Measurements from ENCODE around the gene PGLYRP4. TPM values are rescaled to one million over a fixed set of nuclear protein-coding genes. Genes with fewer than 3 reads are reported as not detected.
A peak's percentile ranks its signal among the peaks of the same experiment; 100 is the strongest.

PGLYRP4 gene, protein sequence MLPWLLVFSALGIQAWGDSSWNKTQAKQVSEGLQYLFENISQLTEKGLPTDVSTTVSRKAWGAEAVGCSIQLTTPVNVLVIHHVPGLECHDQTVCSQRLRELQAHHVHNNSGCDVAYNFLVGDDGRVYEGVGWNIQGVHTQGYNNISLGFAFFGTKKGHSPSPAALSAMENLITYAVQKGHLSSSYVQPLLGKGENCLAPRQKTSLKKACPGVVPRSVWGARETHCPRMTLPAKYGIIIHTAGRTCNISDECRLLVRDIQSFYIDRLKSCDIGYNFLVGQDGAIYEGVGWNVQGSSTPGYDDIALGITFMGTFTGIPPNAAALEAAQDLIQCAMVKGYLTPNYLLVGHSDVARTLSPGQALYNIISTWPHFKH
- 0.31 TPM for polyA plus RNA-seq
- long read RNA-seq, donor 1 = 0 reads
- long read RNA-seq, donor 2, partial matches to known transcripts = 124 of 231 reads
- long read RNA-seq, donor 2, other reads (novel, unspliced or antisense) = 107 of 231 reads
- long read RNA-seq, donor 3 = 0 reads
- long read RNA-seq, donor 4 = 0 reads
- long read RNA-seq, donor 5 = 0 reads
- long read RNA-seq, donor 6 = 0 reads
- long read RNA-seq, donor 7 = 0 reads
- long read RNA-seq, donor 8 = 0 reads
- long read RNA-seq, donor 9 = 0 reads
- long read RNA-seq, donor 10 = 0 reads
- long read RNA-seq, donor 11 = 0 reads

DNA sequence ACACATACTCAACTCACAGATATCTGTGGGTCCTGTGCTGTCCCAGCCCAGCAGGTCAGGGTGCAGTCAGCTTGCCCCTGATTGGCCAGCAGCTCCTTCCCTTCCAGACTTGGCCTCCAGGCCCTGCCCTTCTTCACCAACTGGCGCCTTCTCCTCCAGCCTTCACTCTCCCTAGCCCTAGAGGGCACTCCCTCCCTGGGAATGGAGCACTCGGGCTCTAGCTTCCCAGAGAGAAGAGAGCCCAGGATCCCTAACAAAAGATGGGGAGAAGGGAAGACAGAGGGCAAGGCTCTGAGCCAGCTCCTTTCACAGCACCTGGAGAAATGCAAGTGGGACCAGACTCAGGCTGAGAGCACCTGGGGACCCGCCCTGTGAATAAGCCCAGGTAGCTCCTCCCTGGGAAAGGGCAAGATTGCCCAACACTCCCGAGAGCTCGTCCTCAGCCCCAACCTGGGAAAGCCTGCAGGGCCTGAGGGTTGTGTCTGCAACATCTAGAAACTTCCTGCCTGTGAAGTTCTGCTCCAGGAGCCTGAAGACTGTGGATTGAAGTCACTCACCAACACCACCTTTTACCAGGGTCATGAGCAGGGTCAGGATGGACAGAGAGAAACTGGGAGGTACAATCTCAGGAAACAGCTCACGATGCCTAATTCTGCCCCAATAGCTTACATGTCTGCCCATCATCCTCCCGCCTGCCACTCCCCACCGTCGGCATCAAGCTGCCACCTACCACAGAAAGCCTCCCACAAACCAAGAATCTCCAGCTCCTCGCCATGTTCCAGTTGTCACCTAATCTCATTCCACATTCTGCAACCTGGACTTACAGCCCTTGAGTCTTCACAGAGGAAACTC lies at the start of gene PGLYRP4:
PGLYRP4 (minus strand) TSS at position 331 of the 852 bp plus-strand sequence. CDS start 909 bp downstream, outside the sequence.
- WGBS (ENCODE audit: insufficient coverage, low lambda C conversion rate) = no CpG with 5 or more reads among the region's 10 CpGs
- DNase-seq = peak; percentile 29 to 51
- Histone ChIP-seq H3K27me3 (ENCODE audit: control insufficient read depth, insufficient read depth, low read length) (peaks cover 5% of the 10 kb centered on the region), H3K27ac (ENCODE audit: low read length) (peak within 1 kb of the TSS; percentile 39), H3K4me3 (ENCODE audit: low read length) (no peak within 1 kb of the TSS), H3K4me1 (ENCODE audit: control insufficient read depth, insufficient read depth, low read length) (peaks cover 25% of the 10 kb centered on the region), H3K36me3 (ENCODE audit: control insufficient read depth, insufficient read depth, low read length) (no peaks in the 10 kb centered on the region), H3K9me3 (ENCODE audit: control insufficient read depth, low read depth, low read length) (no peaks in the 10 kb centered on the region)

- no peak overlapping the region for H3K27ac ChIP-seq (ENCODE audit: low read length)
- no peaks in the 10 kb centered on the region for H3K4me1 ChIP-seq (ENCODE audit: control insufficient read depth, insufficient read depth, low read length)
- no CpG with 5 or more reads among the region's 6 CpGs for WGBS (ENCODE audit: insufficient coverage, low lambda C conversion rate)
- no peak overlapping the region for H3K4me3 ChIP-seq (ENCODE audit: low read length)
- no peaks in the 10 kb centered on the region for H3K27me3 ChIP-seq (ENCODE audit: control insufficient read depth, insufficient read depth, low read length)
- H3K36me3 ChIP-seq (ENCODE audit: control insufficient read depth, insufficient read depth, low read length) = no peaks in the 10 kb centered on the region
- DNase-seq = no peak
- no peaks in the 10 kb centered on the region for H3K9me3 ChIP-seq (ENCODE audit: control insufficient read depth, low read depth, low read length)
These were observed 49.4 kb upstream of the PGLYRP4 start for GRCh38 chr1:153397924-153398651.

- Histone ChIP-seq H3K9me3 (ENCODE audit: control insufficient read depth, low read depth, low read length) (no peaks in the 10 kb centered on the region), H3K36me3 (ENCODE audit: control insufficient read depth, insufficient read depth, low read length) (no peaks in the 10 kb centered on the region), H3K27me3 (ENCODE audit: control insufficient read depth, insufficient read depth, low read length) (no peaks in the 10 kb centered on the region), H3K4me1 (ENCODE audit: control insufficient read depth, insufficient read depth, low read length) (no peaks in the 10 kb centered on the region), H3K27ac (ENCODE audit: low read length) (no peak overlapping the region), H3K4me3 (ENCODE audit: low read length) (no peak overlapping the region)
- WGBS (ENCODE audit: insufficient coverage, low lambda C conversion rate) = 100% methylated on average over 1 of the region's 19 CpGs
- DNase-seq = no peak
These were observed 48.6 kb upstream of the PGLYRP4 start for GRCh38 chr1:153397051-153397923.

DNA sequence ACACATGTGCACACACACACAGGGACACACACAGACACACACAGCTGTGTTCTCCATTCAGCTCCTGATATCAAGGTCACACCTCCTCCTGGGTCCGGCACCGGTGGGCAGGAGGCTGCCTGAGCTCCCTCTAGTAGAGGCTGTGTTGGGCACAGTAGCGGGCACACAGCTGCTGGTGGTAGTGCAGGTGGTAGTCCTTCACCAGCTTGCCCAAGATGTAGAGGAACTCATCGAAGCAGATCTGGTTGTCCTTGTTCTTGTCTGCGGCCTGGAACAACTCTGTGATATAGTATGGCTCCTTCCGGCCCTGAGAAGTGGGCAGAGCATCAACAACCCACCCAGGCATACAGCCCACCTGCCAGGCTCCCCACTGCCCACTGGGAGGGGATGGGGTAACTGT lies 47.8 kb upstream of the PGLYRP4 start:
- H3K36me3 ChIP-seq (ENCODE audit: control insufficient read depth, insufficient read depth, low read length) = no peaks in the 10 kb centered on the region
- no peaks in the 10 kb centered on the region for H3K27me3 ChIP-seq (ENCODE audit: control insufficient read depth, insufficient read depth, low read length)
- H3K27ac ChIP-seq (ENCODE audit: low read length) = no peak overlapping the region
- WGBS (ENCODE audit: insufficient coverage, low lambda C conversion rate) = no CpG with 5 or more reads among the region's 6 CpGs
- no peak overlapping the region for H3K4me3 ChIP-seq (ENCODE audit: low read length)
- DNase-seq = no peak
- no peaks in the 10 kb centered on the region for H3K9me3 ChIP-seq (ENCODE audit: control insufficient read depth, low read depth, low read length)
- H3K4me1 ChIP-seq (ENCODE audit: control insufficient read depth, insufficient read depth, low read length) = no peaks in the 10 kb centered on the region

DNA sequence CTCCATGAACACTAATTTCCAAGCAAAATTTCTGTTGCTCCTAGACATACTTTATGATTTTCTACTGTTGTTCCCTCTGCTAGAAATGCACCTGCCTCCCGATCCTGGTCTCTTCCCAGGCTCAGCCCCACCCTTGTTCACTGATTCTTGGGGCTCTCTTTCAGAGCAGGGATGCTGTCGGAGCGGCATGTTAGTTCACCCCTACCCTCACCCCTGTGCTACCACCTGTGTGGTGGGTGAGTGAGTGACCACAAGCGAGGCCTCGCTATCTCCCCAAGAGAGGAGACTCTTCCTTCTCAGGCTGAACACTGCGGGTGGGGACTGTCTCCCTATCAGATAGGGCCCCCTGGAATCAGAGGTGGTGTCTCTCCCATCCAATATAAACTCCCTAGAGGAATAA lies 47.1 kb upstream of the PGLYRP4 start:
- DNase-seq = no peak
- H3K9me3 ChIP-seq (ENCODE audit: control insufficient read depth, low read depth, low read length) = no peaks in the 10 kb centered on the region

GRCh38 chr1:153395136-153395685 lies 46.6 kb upstream of the PGLYRP4 start:
- Histone ChIP-seq H3K4me1 (ENCODE audit: control insufficient read depth, insufficient read depth, low read length) (no peaks in the 10 kb centered on the region), H3K9me3 (ENCODE audit: control insufficient read depth, low read depth, low read length) (no peaks in the 10 kb centered on the region), H3K36me3 (ENCODE audit: control insufficient read depth, insufficient read depth, low read length) (no peaks in the 10 kb centered on the region), H3K27ac (ENCODE audit: low read length) (no peak overlapping the region), H3K4me3 (ENCODE audit: low read length) (no peak overlapping the region), H3K27me3 (ENCODE audit: control insufficient read depth, insufficient read depth, low read length) (no peaks in the 10 kb centered on the region)
- no peak for DNase-seq
- 0% methylated on average over 1 of the region's 7 CpGs for WGBS (ENCODE audit: insufficient coverage, low lambda C conversion rate)

More for the DNA sequence above, 47.1 kb upstream of the PGLYRP4 start:
- WGBS (ENCODE audit: insufficient coverage, low lambda C conversion rate) = no CpG with 5 or more reads among the region's 6 CpGs
- Histone ChIP-seq H3K27me3 (ENCODE audit: control insufficient read depth, insufficient read depth, low read length) (no peaks in the 10 kb centered on the region), H3K4me1 (ENCODE audit: control insufficient read depth, insufficient read depth, low read length) (no peaks in the 10 kb centered on the region), H3K4me3 (ENCODE audit: low read length) (no peak overlapping the region), H3K36me3 (ENCODE audit: control insufficient read depth, insufficient read depth, low read length) (no peaks in the 10 kb centered on the region), H3K27ac (ENCODE audit: low read length) (no peak overlapping the region)

- no peak for DNase-seq
- no peaks in the 10 kb centered on the region for H3K4me1 ChIP-seq (ENCODE audit: control insufficient read depth, insufficient read depth, low read length)
- H3K36me3 ChIP-seq (ENCODE audit: control insufficient read depth, insufficient read depth, low read length) = no peaks in the 10 kb centered on the region
- no peaks in the 10 kb centered on the region for H3K27me3 ChIP-seq (ENCODE audit: control insufficient read depth, insufficient read depth, low read length)
- no peak overlapping the region for H3K4me3 ChIP-seq (ENCODE audit: low read length)
- WGBS (ENCODE audit: insufficient coverage, low lambda C conversion rate) = 100% methylated on average over 1 of the region's 5 CpGs
- no peak overlapping the region for H3K27ac ChIP-seq (ENCODE audit: low read length)
- H3K9me3 ChIP-seq (ENCODE audit: control insufficient read depth, low read depth, low read length) = no peaks in the 10 kb centered on the region
These were observed 45.8 kb upstream of the PGLYRP4 start for GRCh38 chr1:153394391-153394790.

DNA sequence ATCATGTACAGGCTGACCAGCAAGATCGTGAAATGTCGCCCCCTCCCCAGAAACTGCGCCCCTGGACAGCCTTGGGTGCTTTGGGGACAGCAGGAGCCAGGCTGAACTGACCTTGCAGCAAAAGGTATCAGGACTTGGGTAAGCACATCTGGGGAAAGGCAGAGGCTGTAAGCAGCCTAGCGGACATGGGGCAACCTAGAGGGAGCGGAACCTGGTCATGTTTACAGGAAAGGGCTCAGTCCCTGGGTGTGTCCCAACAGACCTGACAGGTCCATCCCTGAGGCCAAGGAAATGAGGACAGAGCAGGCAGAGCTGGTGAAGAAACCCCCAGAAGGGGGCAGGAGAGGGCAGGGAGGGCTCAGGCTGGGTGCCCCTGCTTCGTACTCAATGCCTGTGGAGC lies 45.3 kb upstream of the PGLYRP4 start:
- H3K36me3 ChIP-seq (ENCODE audit: control insufficient read depth, insufficient read depth, low read length) = no peaks in the 10 kb centered on the region
- no peak for DNase-seq
- no peaks in the 10 kb centered on the region for H3K9me3 ChIP-seq (ENCODE audit: control insufficient read depth, low read depth, low read length)
- no CpG with 5 or more reads among the region's 6 CpGs for WGBS (ENCODE audit: insufficient coverage, low lambda C conversion rate)
- H3K4me1 ChIP-seq (ENCODE audit: control insufficient read depth, insufficient read depth, low read length) = no peaks in the 10 kb centered on the region
- no peak overlapping the region for H3K27ac ChIP-seq (ENCODE audit: low read length)
- no peak overlapping the region for H3K4me3 ChIP-seq (ENCODE audit: low read length)
- no peaks in the 10 kb centered on the region for H3K27me3 ChIP-seq (ENCODE audit: control insufficient read depth, insufficient read depth, low read length)

DNA sequence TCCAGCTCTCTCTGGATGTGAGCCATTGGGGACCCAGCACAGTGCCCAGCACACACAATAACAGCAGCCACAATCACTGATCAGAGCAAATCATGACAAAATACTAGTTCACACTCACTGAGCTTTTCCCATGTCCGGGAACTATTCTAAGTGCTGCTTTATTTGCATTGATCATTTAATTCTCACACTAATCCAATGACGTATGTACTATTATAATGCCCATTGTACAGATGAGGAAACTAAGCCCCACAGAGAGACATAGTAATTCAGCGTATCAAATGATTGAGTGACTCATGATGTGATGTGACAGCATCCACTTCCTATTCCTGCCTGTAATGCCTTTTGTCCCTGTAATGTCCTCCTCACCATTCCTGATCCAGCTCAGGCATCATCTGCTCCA lies 44.2 kb upstream of the PGLYRP4 start:
- Histone ChIP-seq H3K4me3 (ENCODE audit: low read length) (no peak overlapping the region), H3K9me3 (ENCODE audit: control insufficient read depth, low read depth, low read length) (no peaks in the 10 kb centered on the region), H3K4me1 (ENCODE audit: control insufficient read depth, insufficient read depth, low read length) (no peaks in the 10 kb centered on the region), H3K27ac (ENCODE audit: low read length) (no peak overlapping the region), H3K36me3 (ENCODE audit: control insufficient read depth, insufficient read depth, low read length) (no peaks in the 10 kb centered on the region), H3K27me3 (ENCODE audit: control insufficient read depth, insufficient read depth, low read length) (no peaks in the 10 kb centered on the region)
- 100% methylated on average over 1 of the region's 3 CpGs for WGBS (ENCODE audit: insufficient coverage, low lambda C conversion rate)
- no peak for DNase-seq

Measured in large intestine (tissue), 12 donors.